Measurements from ENCODE around the gene ANO3.

DNA sequence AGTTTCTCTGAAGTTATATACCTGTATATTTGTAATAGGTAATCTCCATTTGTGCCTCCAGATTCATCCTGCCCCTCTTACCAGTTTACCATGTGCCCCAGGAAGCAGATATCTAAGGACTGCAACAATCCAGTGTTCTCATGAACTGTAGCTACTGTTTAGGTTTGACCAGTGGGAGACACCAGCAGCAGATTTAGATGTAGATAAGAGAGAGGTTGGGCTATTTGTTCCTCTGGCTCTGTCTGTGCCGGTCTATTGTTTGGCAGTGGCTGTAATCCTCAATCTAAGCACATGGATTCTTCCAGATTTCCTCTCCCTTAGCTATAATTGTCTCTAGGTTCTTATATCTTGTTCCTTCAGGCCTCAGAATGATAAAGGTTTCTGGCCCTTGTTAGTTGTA is 88.4 kb downstream of the ANO3 start:
- TF ChIP-seq, protein P1, sequence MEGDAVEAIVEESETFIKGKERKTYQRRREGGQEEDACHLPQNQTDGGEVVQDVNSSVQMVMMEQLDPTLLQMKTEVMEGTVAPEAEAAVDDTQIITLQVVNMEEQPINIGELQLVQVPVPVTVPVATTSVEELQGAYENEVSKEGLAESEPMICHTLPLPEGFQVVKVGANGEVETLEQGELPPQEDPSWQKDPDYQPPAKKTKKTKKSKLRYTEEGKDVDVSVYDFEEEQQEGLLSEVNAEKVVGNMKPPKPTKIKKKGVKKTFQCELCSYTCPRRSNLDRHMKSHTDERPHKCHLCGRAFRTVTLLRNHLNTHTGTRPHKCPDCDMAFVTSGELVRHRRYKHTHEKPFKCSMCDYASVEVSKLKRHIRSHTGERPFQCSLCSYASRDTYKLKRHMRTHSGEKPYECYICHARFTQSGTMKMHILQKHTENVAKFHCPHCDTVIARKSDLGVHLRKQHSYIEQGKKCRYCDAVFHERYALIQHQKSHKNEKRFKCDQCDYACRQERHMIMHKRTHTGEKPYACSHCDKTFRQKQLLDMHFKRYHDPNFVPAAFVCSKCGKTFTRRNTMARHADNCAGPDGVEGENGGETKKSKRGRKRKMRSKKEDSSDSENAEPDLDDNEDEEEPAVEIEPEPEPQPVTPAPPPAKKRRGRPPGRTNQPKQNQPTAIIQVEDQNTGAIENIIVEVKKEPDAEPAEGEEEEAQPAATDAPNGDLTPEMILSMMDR (IDR thresholded peaks at IDR 0.05; ENCODE audit: insufficient read depth, low read length, poor library complexity, severe bottlenecking), result no peak
- no peak for TF ChIP-seq EZH2phosphoT487 (conservative IDR thresholded peaks at IDR 0.05; ENCODE audit: low read length)
